Activated naive CD4-positive, alpha-beta T cell treated with anti-CD3 and anti-CD28 coated beads for 36 hours (primary cell): ENCODE data around the gene SSH3. TPM values are rescaled to one million over a fixed set of nuclear protein-coding genes. Genes with fewer than 3 reads are reported as not detected.
"Not testable (repeated sequence)": the region's sequence is repeated elsewhere in the genome, so short reads cannot be mapped to it uniquely, and the experiment has no call there.

ENCODE experiments used
- CTCF ChIA-PET: fragments of 350-600 bp; sonication (Branson Sonifier 250); formaldehyde crosslinking; loops from one replicate; lab custom pipeline; 2021; ENCODE audit warnings: antibody characterized with exemption; lab: Charles Lee
- DNase-seq: peaks from one replicate; pipeline ENCODE4 v3.0.0-alpha.2; 2020
- H3K27ac Mint-ChIP-seq: one replicate; pipeline ENCODE4 v1.8.0; 2021; ENCODE audit warnings: mild to moderate bottlenecking, mixed read lengths
- H3K27me3 Mint-ChIP-seq: one replicate; pipeline ENCODE4 v1.8.0; 2021; ENCODE audit warnings: low read depth, mixed read lengths
- H3K36me3 Mint-ChIP-seq: one replicate; pipeline ENCODE4 v1.8.0; 2021; ENCODE audit warnings: low read depth, mixed read lengths
- H3K4me1 Mint-ChIP-seq: one replicate; pipeline ENCODE4 v1.8.0; 2021; ENCODE audit warnings: low read depth, mixed read lengths
- H3K4me3 Mint-ChIP-seq: one replicate; pipeline ENCODE4 v1.8.0; 2021; ENCODE audit warnings: mild to moderate bottlenecking, moderate library complexity, mixed read lengths
- H3K9me3 Mint-ChIP-seq: one replicate; pipeline ENCODE4 v1.8.0; 2021; ENCODE audit warnings: mixed read lengths
- intact Hi-C: fragments of 100-400 bp; cut with micrococcal nuclease; formaldehyde crosslinking; loops from one replicate; pipeline ENCODE4 v1.15.1; 2023
- total RNA-seq, 2 experiments: library from RNA; stranded (reverse); gene quantifications; one replicate each; pipeline ENCODE4 v1.2.3, GENCODE V29; 2021

The SSH3 gene
- total RNA-seq: 1 to 10 TPM; 4.1 to 5.4 TPM

- peaks cover 5% of the 10 kb centered on the region for H3K4me1 Mint-ChIP-seq
- no peaks in the 10 kb centered on the region for H3K9me3 Mint-ChIP-seq
- CTCF ChIA-PET: interaction anchor here (1.1 to 3.1 kb wide), 4 partner anchors 14 to 42 kb away, joined by 5 to 11 read pairs (median 6); no protein-coding TSS in a partner anchor
- H3K4me3 Mint-ChIP-seq: peak within 1 kb of the TSS; percentile 57
- no peak within 1 kb of the TSS for H3K27ac Mint-ChIP-seq
- intact Hi-C loops: no loop called here
- no peaks in the 10 kb centered on the region for H3K27me3 Mint-ChIP-seq
- no peak for DNase-seq
- H3K36me3 Mint-ChIP-seq: peaks cover 4% of the 10 kb centered on the region
Measured at GRCh38 chr11:67303132-67303834, at the start of gene SSH3. Gene SSH3, plus strand, starts transcription at chr11:67303530. Its CDS starts 96 bp downstream, at chr11:67303626.

- Mint-ChIP-seq H3K4me3 (no peak overlapping the region), H3K9me3 (no peaks in the 10 kb centered on the region), H3K27me3 (no peaks in the 10 kb centered on the region), H3K36me3 (peaks cover 39% of the 10 kb centered on the region), H3K4me1 (peaks cover 13% of the 10 kb centered on the region), H3K27ac (peak overlapping the region; percentile 28)
- CTCF ChIA-PET: interaction anchor here (0.9 to 2.6 kb wide), 5 partner anchors 9 to 98 kb away, joined by 3 to 27 read pairs (median 4); no protein-coding TSS in a partner anchor
- intact Hi-C loops: no loop called here
- no peak for DNase-seq
Measured at GRCh38 chr11:67253872-67254624, 49.3 kb upstream of the SSH3 start.

GRCh38 chr11:67254798-67255197 is 48.5 kb upstream of the SSH3 start:
- H3K27me3 Mint-ChIP-seq: no peaks in the 10 kb centered on the region
- no peak overlapping the region for H3K4me3 Mint-ChIP-seq
- intact Hi-C loops: no loop called here
- CTCF ChIA-PET: interaction anchor here (0.6 to 2.6 kb wide), 5 partner anchors 8 to 332 kb away, joined by 3 to 27 read pairs (median 4); no protein-coding TSS in a partner anchor
- H3K36me3 Mint-ChIP-seq: peaks cover 32% of the 10 kb centered on the region
- H3K4me1 Mint-ChIP-seq: peaks cover 13% of the 10 kb centered on the region
- no peak for DNase-seq
- H3K27ac Mint-ChIP-seq: no peak overlapping the region
- no peaks in the 10 kb centered on the region for H3K9me3 Mint-ChIP-seq

- intact Hi-C loops: no loop called here
- Mint-ChIP-seq H3K36me3 (peaks cover 31% of the 10 kb centered on the region), H3K4me3 (no peak overlapping the region), H3K4me1 (peaks cover 12% of the 10 kb centered on the region), H3K27ac (no peak overlapping the region), H3K9me3 (no peaks in the 10 kb centered on the region), H3K27me3 (no peaks in the 10 kb centered on the region)
- CTCF ChIA-PET: interaction anchor here (0.6 to 1.1 kb wide), 2 partner anchors 10 to 331 kb away, joined by 3 to 4 read pairs; no protein-coding TSS in a partner anchor
- no peak for DNase-seq
Measured at GRCh38 chr11:67255353-67255752, 48.0 kb upstream of the SSH3 start.

GRCh38 chr11:67255864-67256263 is 47.5 kb upstream of the SSH3 start:
- Mint-ChIP-seq H3K27ac (no peak overlapping the region), H3K4me1 (peaks cover 12% of the 10 kb centered on the region), H3K9me3 (no peaks in the 10 kb centered on the region), H3K27me3 (no peaks in the 10 kb centered on the region), H3K36me3 (peaks cover 29% of the 10 kb centered on the region), H3K4me3 (no peak overlapping the region)
- no peak for DNase-seq
- intact Hi-C loops: no loop called here
- CTCF ChIA-PET: interaction anchor here (1.1 kb wide), 1 partner anchor 9 kb away, joined by 4 read pairs; no protein-coding TSS in a partner anchor

GRCh38 chr11:67256477-67257135 is 46.7 kb upstream of the SSH3 start:
- H3K4me1 Mint-ChIP-seq: peaks cover 13% of the 10 kb centered on the region
- intact Hi-C loops: no loop called here
- no peaks in the 10 kb centered on the region for H3K27me3 Mint-ChIP-seq
- no peaks in the 10 kb centered on the region for H3K9me3 Mint-ChIP-seq
- no peak overlapping the region for H3K4me3 Mint-ChIP-seq
- H3K27ac Mint-ChIP-seq: no peak overlapping the region
- DNase-seq: no peak
- CTCF ChIA-PET: no interaction called here
- peaks cover 29% of the 10 kb centered on the region for H3K36me3 Mint-ChIP-seq

GRCh38 chr11:67260406-67260805 is 42.9 kb upstream of the SSH3 start:
- Mint-ChIP-seq H3K9me3 (no peaks in the 10 kb centered on the region), H3K4me3 (no peak overlapping the region), H3K4me1 (peaks cover 43% of the 10 kb centered on the region), H3K36me3 (peaks cover 5% of the 10 kb centered on the region), H3K27me3 (no peaks in the 10 kb centered on the region), H3K27ac (no peak overlapping the region)
- intact Hi-C loops: loop anchor here (5.0 kb wide), 2 partner anchors 143 to 178 kb away; partner anchors contain the start of gene KDM2A
- CTCF ChIA-PET: interaction anchor here (0.7 kb wide), 1 partner anchor 61 kb away, joined by 3 read pairs; no protein-coding TSS in a partner anchor
- DNase-seq: peak; percentile 3

- not testable (repeated sequence) for H3K9me3 Mint-ChIP-seq, H3K27me3 Mint-ChIP-seq, H3K36me3 Mint-ChIP-seq, H3K27ac Mint-ChIP-seq
- DNase-seq: peak; percentile 58
- CTCF ChIA-PET: interaction anchor here (0.5 to 4.9 kb wide), 24 partner anchors 7 to 331 kb away, joined by 3 to 108 read pairs (median 10); partner anchors contain the start of gene SSH3
- H3K4me1 Mint-ChIP-seq: peaks cover 50% of the 10 kb centered on the region
- peak overlapping the region; percentile 68 for H3K4me3 Mint-ChIP-seq
- intact Hi-C loops: loop anchor here (5.0 kb wide), 2 partner anchors 144 to 179 kb away; partner anchors contain the start of gene KDM2A
Measured at GRCh38 chr11:67260885-67261639, 42.3 kb upstream of the SSH3 start.

- intact Hi-C loops: loop anchor here (5.0 kb wide), 2 partner anchors 144 to 179 kb away; partner anchors contain the start of gene KDM2A
- Mint-ChIP-seq H3K4me3 (peak overlapping the region; percentile 68), H3K27me3 (no peaks in the 10 kb centered on the region)
Measured at GRCh38 chr11:67261640-67261945, 41.7 kb upstream of the SSH3 start.

GRCh38 chr11:67261946-67262681 is 41.2 kb upstream of the SSH3 start:
- peak; percentile 4 for DNase-seq
- H3K27ac Mint-ChIP-seq: no peak overlapping the region
- CTCF ChIA-PET: interaction anchor here (0.5 to 4.9 kb wide), 29 partner anchors 8 to 207 kb away, joined by 3 to 108 read pairs (median 9); partner anchors contain the start of genes CLCF1, POLD4 and SSH3

More at GRCh38 chr11:67261640-67261945, 41.7 kb upstream of the SSH3 start:
- Mint-ChIP-seq H3K4me1 (peaks cover 51% of the 10 kb centered on the region), H3K36me3 (no peaks in the 10 kb centered on the region), H3K9me3 (no peaks in the 10 kb centered on the region), H3K27ac (no peak overlapping the region)
- no peak for DNase-seq
- CTCF ChIA-PET: interaction anchor here (0.5 to 4.9 kb wide), 29 partner anchors 8 to 330 kb away, joined by 3 to 108 read pairs (median 9); partner anchors contain the start of genes CLCF1, POLD4 and SSH3

More at GRCh38 chr11:67261946-67262681, 41.2 kb upstream of the SSH3 start:
- Mint-ChIP-seq H3K27me3 (no peaks in the 10 kb centered on the region), H3K36me3 (peaks cover 1% of the 10 kb centered on the region), H3K4me3 (peak overlapping the region; percentile 60), H3K9me3 (no peaks in the 10 kb centered on the region), H3K4me1 (peaks cover 51% of the 10 kb centered on the region)
- intact Hi-C loops: loop anchor here (1.0 to 5.0 kb wide), 4 partner anchors 55 to 180 kb away; partner anchors contain the start of gene KDM2A
